H9 (cell line): ENCODE measurements around the gene TUBD1. TPM values are rescaled to one million over a fixed set of nuclear protein-coding genes. Genes with fewer than 3 reads are reported as not detected.

ENCODE experiments used
- DNase-seq: peaks from one replicate; pipeline ENCODE4 v3.0.0-alpha.2; 2017
- H2AFZ ChIP-seq: one replicate; pipeline ENCODE4 v1.6.1; 2013; ENCODE audit warnings: mild to moderate bottlenecking, low read length, control low read depth, moderate library complexity
- H2AK5ac ChIP-seq: 2 replicates; pipeline ENCODE4 v1.6.1; 2013; ENCODE audit warnings: low read length, control low read depth, mixed read lengths; ENCODE audit not compliant: insufficient read length
- H2BK120ac ChIP-seq: one replicate; pipeline ENCODE4 v1.6.1; 2013; ENCODE audit warnings: low read depth, mild to moderate bottlenecking, low read length, control low read depth, inconsistent platforms; ENCODE audit not compliant: poor library complexity, severe bottlenecking
- H2BK12ac ChIP-seq: 2 replicates; pipeline ENCODE4 v1.6.1; 2013; ENCODE audit warnings: low read length, control low read depth, mixed read lengths, low read depth; ENCODE audit not compliant: insufficient read length
- H2BK15ac ChIP-seq: 2 replicates; pipeline ENCODE4 v1.6.1; 2013; ENCODE audit warnings: low read depth, low read length, control low read depth
- H2BK20ac ChIP-seq: one replicate; pipeline ENCODE4 v1.6.1; 2013; ENCODE audit warnings: low read depth, mild to moderate bottlenecking, low read length, control low read depth, inconsistent platforms; ENCODE audit not compliant: poor library complexity, severe bottlenecking
- H2BK5ac ChIP-seq: 2 replicates; pipeline ENCODE4 v1.6.1; 2013; ENCODE audit warnings: low read length, control low read depth, mixed read lengths; ENCODE audit not compliant: insufficient read length
- H3K14ac ChIP-seq: 2 replicates; pipeline ENCODE4 v1.6.1; 2013; ENCODE audit warnings: low read length, control low read depth; ENCODE audit not compliant: insufficient read depth
- H3K18ac ChIP-seq: 2 replicates; pipeline ENCODE4 v1.6.1; 2013; ENCODE audit warnings: low read depth, mild to moderate bottlenecking, mixed read lengths, low read length, control low read depth; ENCODE audit not compliant: insufficient read length
- H3K23ac ChIP-seq: 2 replicates; pipeline ENCODE4 v1.6.1; 2013; ENCODE audit warnings: low read length, control low read depth, mixed read lengths, low read depth; ENCODE audit not compliant: insufficient read length
- H3K23me2 ChIP-seq: 2 replicates; pipeline ENCODE4 v1.6.1; 2013; ENCODE audit warnings: low read depth, mild to moderate bottlenecking, mixed read lengths, low read length, control low read depth; ENCODE audit not compliant: insufficient read length, poor library complexity, severe bottlenecking
- H3K27ac ChIP-seq: 2 replicates; pipeline ENCODE4 v1.5.1; 2013; ENCODE audit warnings: low read length, control low read depth, mixed read lengths, low read depth; ENCODE audit not compliant: insufficient read length
- H3K27me3 ChIP-seq: 2 replicates; pipeline ENCODE4 v1.6.1; 2013; ENCODE audit warnings: low read length, control low read depth, inconsistent platforms; ENCODE audit not compliant: insufficient read depth
- H3K4ac ChIP-seq: 2 replicates; pipeline ENCODE4 v1.6.1; 2013; ENCODE audit warnings: low read depth, mild to moderate bottlenecking, control low read depth, inconsistent platforms, low read length, moderate library complexity
- H3K4me1 ChIP-seq: 2 replicates; pipeline ENCODE4 v1.6.1; 2013; ENCODE audit warnings: low read length, control low read depth, inconsistent platforms; ENCODE audit not compliant: insufficient read depth
- H3K4me2 ChIP-seq: 2 replicates; pipeline ENCODE4 v1.6.1; 2013; ENCODE audit warnings: low read length, control low read depth, mixed read lengths; ENCODE audit not compliant: insufficient read length, insufficient read depth
- H3K56ac ChIP-seq: 2 replicates; pipeline ENCODE4 v1.6.1; 2013; ENCODE audit warnings: low read depth, mild to moderate bottlenecking, mixed read lengths, low read length, control low read depth; ENCODE audit not compliant: insufficient read length
- H3K79me1 ChIP-seq: 2 replicates; pipeline ENCODE4 v1.6.1; 2013; ENCODE audit warnings: low read depth, mild to moderate bottlenecking, moderate library complexity, low read length, control low read depth, inconsistent platforms; ENCODE audit not compliant: insufficient read depth, poor library complexity, severe bottlenecking
- H3K79me2 ChIP-seq: 2 replicates; pipeline ENCODE4 v1.6.1; 2013; ENCODE audit warnings: low read length, control low read depth, inconsistent platforms; ENCODE audit not compliant: insufficient read depth
- H3K9ac ChIP-seq: 2 replicates; pipeline ENCODE4 v1.6.1; 2013; ENCODE audit warnings: low read length, control low read depth, mixed read lengths; ENCODE audit not compliant: insufficient read length; ENCODE audit errors: extremely low read depth
- H3K9me3 ChIP-seq: one replicate; pipeline ENCODE4 v1.6.1; 2013; ENCODE audit warnings: low read depth, low read length, inconsistent platforms; ENCODE audit not compliant: control insufficient read depth
- H3T11ph ChIP-seq: one replicate; pipeline ENCODE4 v1.6.1; 2013; ENCODE audit warnings: mild to moderate bottlenecking, low read length, control low read depth, inconsistent platforms
- H4K20me1 ChIP-seq: one replicate; pipeline ENCODE4 v1.6.1; 2013; ENCODE audit not compliant: control insufficient read depth, insufficient read length, insufficient read depth
- H4K5ac ChIP-seq: 2 replicates; pipeline ENCODE4 v1.6.1; 2013; ENCODE audit warnings: low read depth, mild to moderate bottlenecking, mixed read lengths, low read length, control low read depth; ENCODE audit not compliant: insufficient read length
- H4K8ac ChIP-seq: replicated peaks from 2 replicates; pipeline ENCODE4 v1.6.1; 2013; ENCODE audit warnings: low read length, control low read depth, mixed read lengths, low read depth; ENCODE audit not compliant: insufficient read length
- H4K91ac ChIP-seq: 2 replicates; pipeline ENCODE4 v1.6.1; 2013; ENCODE audit warnings: low read depth, mild to moderate bottlenecking, moderate library complexity, mixed read lengths, low read length, control low read depth; ENCODE audit not compliant: insufficient read length
- H3K27ac Mint-ChIP-seq, 3 experiments: 2 replicates in 2 of 3; 3 replicates in 1 of 3; pipeline ENCODE4 v1.8.0; 2020 to 2021; ENCODE audit warnings: mixed read lengths in 3 of 3, mild to moderate bottlenecking in 1 of 3, moderate library complexity in 1 of 3
- H3K27me3 Mint-ChIP-seq: 2 replicates; pipeline ENCODE4 v1.8.0; 2021; ENCODE audit warnings: low read depth, mild to moderate bottlenecking, moderate library complexity, mixed read lengths
- H3K36me3 Mint-ChIP-seq, 3 experiments: 2 replicates in 2 of 3; 3 replicates in 1 of 3; pipeline ENCODE4 v1.8.0; 2020 to 2021; ENCODE audit warnings: low read depth in 3 of 3, mixed read lengths in 3 of 3; ENCODE audit not compliant: insufficient read depth in 1 of 3
- H3K4me1 Mint-ChIP-seq, 2 experiments: 2 replicates each; pipeline ENCODE4 v1.8.0; 2020; ENCODE audit warnings: mixed read lengths in 2 of 2
- H3K4me3 Mint-ChIP-seq, 2 experiments: 2 replicates in 1 of 2; 3 replicates in 1 of 2; pipeline ENCODE4 v1.8.0; 2020 to 2021; ENCODE audit warnings: mild to moderate bottlenecking in 2 of 2, mixed read lengths in 2 of 2, moderate library complexity in 1 of 2
- H3K9me3 Mint-ChIP-seq, 2 experiments: 2 replicates in 1 of 2; 3 replicates in 1 of 2; pipeline ENCODE4 v1.8.0; 2020; ENCODE audit warnings: mild to moderate bottlenecking in 2 of 2, mixed read lengths in 2 of 2, moderate library complexity in 1 of 2
- WGBS: extraction: QIAGEN DNeasy Blood & Tissue Kit; methylation state at CpG from one replicate; pipeline ENCODE4 v1.1.7; 2013; ENCODE audit warnings: missing lambda C conversion rate, low lambda C conversion rate, mixed read lengths; ENCODE audit not compliant: insufficient read length; ENCODE audit errors: extremely low coverage; 5-methylcytosine and 5-hydroxymethylcytosine counted together
- total RNA-seq: library from RNA; stranded (reverse); gene quantifications from 2 replicates; pipeline ENCODE4 v1.2.1, GENCODE V29; 2021
- TF ChIP-seq, protein P1 (sequence below): fragments of 200-600 bp; sonication (generic); conservative IDR thresholded peaks from 3 replicates; pipeline ENCODE4 v1.8.0; 2021; ENCODE audit warnings: antibody characterized with exemption, mild to moderate bottlenecking

Gene TUBD1
- total RNA-seq, 1 experiment from 2014 or later = 26.4 TPM

DNA sequence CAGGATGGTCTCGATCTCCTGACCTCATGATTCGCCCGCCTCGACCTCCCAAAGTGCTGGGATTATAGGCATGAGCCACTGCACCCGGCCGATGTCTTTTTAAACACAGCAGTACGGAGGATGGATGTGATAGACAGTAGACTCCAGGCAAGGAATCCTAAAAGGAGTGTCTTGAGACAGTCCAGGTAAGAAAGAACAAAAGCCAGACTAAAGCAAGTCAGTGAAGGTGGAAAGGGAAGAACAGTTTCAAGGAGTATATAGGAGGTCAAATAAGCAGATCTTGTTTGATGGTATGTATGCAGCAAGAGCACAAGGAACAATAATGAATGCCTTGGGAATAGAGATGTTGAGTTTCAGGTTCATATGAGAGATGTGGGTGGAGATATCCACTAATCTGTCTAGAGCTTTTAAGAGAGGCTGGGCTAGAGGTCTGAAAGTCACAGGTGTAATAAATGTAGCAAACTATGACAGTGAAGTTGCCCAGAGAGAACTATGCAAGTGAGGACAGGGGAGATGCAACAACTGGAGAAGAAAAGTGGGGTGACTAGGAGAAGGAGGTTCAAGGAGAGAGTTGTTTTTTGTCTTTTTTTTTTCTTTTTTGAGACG is 4.5 kb downstream of the TUBD1 start:
- H3K79me1 ChIP-seq = no peaks in the 10 kb centered on the region
- no peak overlapping the region for H2BK5ac ChIP-seq
- Mint-ChIP-seq H3K9me3 (no peaks in the 10 kb centered on the region), H3K27me3 (no peaks in the 10 kb centered on the region; the same call in 1 of the 2 replicates), H3K27ac (peak overlapping the region in 1 of 3 experiments; percentile 61; a peak in 1 of 7 replicates), H3K4me1 (peaks cover 0 to 4% of the 10 kb centered on the region in 2 experiments; a peak in 1 of 4 replicates), H3K4me3 (no peak overlapping the region), H3K36me3 (peaks cover 12 to 59% (median 46%) of the 10 kb centered on the region in 3 experiments; a peak in 6 of 7 replicates)
- H3K9ac ChIP-seq = no peak overlapping the region
- no peak overlapping the region for H3K56ac ChIP-seq
- H3K27ac ChIP-seq = no peak overlapping the region
- H3K9me3 ChIP-seq = no peaks in the 10 kb centered on the region
- WGBS = no CpG with 5 or more reads among the region's 8 CpGs
- H3K14ac ChIP-seq = no peak overlapping the region
- H3K23ac ChIP-seq = no peak overlapping the region
- no peak for DNase-seq
- no peak overlapping the region for H2AK5ac ChIP-seq
- H3K18ac ChIP-seq = no peak overlapping the region
- no peak overlapping the region for H4K5ac ChIP-seq
- no peak overlapping the region for H4K91ac ChIP-seq
- H3K23me2 ChIP-seq = no peaks in the 10 kb centered on the region
- no peak overlapping the region for H3K4ac ChIP-seq
- H3K4me2 ChIP-seq = no peak overlapping the region
- no peak overlapping the region for H2BK12ac ChIP-seq
- TF ChIP-seq, protein P1, sequence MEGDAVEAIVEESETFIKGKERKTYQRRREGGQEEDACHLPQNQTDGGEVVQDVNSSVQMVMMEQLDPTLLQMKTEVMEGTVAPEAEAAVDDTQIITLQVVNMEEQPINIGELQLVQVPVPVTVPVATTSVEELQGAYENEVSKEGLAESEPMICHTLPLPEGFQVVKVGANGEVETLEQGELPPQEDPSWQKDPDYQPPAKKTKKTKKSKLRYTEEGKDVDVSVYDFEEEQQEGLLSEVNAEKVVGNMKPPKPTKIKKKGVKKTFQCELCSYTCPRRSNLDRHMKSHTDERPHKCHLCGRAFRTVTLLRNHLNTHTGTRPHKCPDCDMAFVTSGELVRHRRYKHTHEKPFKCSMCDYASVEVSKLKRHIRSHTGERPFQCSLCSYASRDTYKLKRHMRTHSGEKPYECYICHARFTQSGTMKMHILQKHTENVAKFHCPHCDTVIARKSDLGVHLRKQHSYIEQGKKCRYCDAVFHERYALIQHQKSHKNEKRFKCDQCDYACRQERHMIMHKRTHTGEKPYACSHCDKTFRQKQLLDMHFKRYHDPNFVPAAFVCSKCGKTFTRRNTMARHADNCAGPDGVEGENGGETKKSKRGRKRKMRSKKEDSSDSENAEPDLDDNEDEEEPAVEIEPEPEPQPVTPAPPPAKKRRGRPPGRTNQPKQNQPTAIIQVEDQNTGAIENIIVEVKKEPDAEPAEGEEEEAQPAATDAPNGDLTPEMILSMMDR = no peak
- H3T11ph ChIP-seq = no peak overlapping the region
- H2BK15ac ChIP-seq = no peak overlapping the region
- no peaks in the 10 kb centered on the region for H3K4me1 ChIP-seq
- H3K27me3 ChIP-seq = no peaks in the 10 kb centered on the region; the same call in 1 of the 2 replicates
- no peak overlapping the region for H2BK20ac ChIP-seq
- H3K79me2 ChIP-seq = 0 out of 2 replicates have a peak, but pooled peaks cover 2% of the 10 kb centered on the region
- no peak overlapping the region for H4K8ac ChIP-seq
- no peaks in the 10 kb centered on the region for H4K20me1 ChIP-seq
- no peak overlapping the region for H2BK120ac ChIP-seq
- no peak overlapping the region for H2AFZ ChIP-seq
